Body of pancreas (tissue), 4 donors: ENCODE measurements around the gene CCDC148.

Experiments
- POLR2A ChIP-seq, 3 donors: fragments of 450-650 bp; IDR thresholded peaks; one replicate each; pipeline ENCODE4 v1.6.1; 2016; ENCODE audit warnings: antibody characterized with exemption in 3 of 3, mild to moderate bottlenecking in 2 of 3
- TF ChIP-seq, protein P1 (sequence below), 7 experiments: fragments of 450-650 bp in 4 of 7; fragments of 200-600 bp in 3 of 7; sonication (generic) in 3 of 7; IDR thresholded peaks; one replicate each; pipeline ENCODE4 v1.5.1; 2016 to 2019; ENCODE audit warnings: antibody characterized with exemption in 7 of 7

GRCh38 chr2:158131483-158131912 is 325.1 kb downstream of the CCDC148 start:
- TF ChIP-seq, protein P1, sequence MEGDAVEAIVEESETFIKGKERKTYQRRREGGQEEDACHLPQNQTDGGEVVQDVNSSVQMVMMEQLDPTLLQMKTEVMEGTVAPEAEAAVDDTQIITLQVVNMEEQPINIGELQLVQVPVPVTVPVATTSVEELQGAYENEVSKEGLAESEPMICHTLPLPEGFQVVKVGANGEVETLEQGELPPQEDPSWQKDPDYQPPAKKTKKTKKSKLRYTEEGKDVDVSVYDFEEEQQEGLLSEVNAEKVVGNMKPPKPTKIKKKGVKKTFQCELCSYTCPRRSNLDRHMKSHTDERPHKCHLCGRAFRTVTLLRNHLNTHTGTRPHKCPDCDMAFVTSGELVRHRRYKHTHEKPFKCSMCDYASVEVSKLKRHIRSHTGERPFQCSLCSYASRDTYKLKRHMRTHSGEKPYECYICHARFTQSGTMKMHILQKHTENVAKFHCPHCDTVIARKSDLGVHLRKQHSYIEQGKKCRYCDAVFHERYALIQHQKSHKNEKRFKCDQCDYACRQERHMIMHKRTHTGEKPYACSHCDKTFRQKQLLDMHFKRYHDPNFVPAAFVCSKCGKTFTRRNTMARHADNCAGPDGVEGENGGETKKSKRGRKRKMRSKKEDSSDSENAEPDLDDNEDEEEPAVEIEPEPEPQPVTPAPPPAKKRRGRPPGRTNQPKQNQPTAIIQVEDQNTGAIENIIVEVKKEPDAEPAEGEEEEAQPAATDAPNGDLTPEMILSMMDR (IDR thresholded peaks at IDR 0.05): no peak
- TF ChIP-seq POLR2A (IDR thresholded peaks at IDR 0.05): no peak
